ENCODE data around the gene ANXA4. TPM values are rescaled to one million over a fixed set of nuclear protein-coding genes. Genes with fewer than 3 reads are reported as not detected.
A peak's percentile ranks its signal among the peaks of the same experiment; 100 is the strongest.

The ANXA4 gene
- total RNA-seq, 1 experiment from 2014 or later, result 82.9 TPM

DNA sequence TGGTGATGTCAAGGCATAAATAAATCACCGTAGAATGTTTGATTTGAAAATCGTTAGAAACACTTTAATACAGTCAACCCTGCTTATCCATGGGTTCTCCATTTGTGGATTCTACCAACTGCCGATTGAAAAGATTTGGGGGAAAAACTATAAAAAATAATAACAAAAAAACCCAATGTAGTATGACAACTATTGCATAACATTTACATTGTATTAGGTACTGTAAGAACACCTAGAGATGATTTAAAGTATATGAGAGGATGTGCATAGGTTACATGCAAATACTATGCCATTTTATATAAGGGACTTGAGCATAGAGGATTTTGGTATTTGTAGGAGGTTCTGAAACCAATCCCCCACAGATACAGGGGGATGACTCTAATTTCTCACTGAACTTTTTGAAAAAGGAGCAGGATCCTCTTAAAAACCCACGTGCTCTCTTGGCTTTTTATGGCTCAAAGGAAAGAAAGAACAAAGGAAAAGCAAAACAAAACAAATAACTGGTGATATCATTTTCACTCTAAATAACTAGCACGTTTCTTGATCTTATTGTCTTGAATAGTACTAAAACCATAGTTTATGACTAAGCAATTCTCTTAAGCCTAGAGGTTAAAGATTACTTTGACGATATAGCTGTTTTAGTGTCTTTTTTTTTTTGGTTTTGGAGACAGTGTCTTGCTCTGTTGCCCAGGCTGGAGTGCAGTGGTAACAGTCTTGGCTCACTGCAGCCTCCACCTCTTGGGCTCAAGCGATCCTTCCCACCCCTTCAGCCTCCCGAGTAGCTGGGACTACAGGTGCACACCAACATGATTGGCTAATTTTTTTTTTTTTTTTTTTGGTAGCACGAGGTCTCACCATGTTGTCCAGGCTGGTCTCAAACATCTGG, 104.5 kb downstream of the ANXA4 start:
- DNase-seq, result no peak
- ChIA-PET POLR2A (ENCODE audit: unreplicated experiment) (no interaction called here), CTCF (no interaction called here)
- no TSS peak for BruUV-seq (replicated peaks)
- Histone ChIP-seq H3K36me3 (ENCODE audit: low read depth) (peaks cover 13% of the 10 kb centered on the region; the same call in 1 of the 2 replicates), H3K27ac (no peak overlapping the region), H3K4me2 (no peak overlapping the region), H3K9me2 (ENCODE audit: insufficient read depth) (no peaks in the 10 kb centered on the region), H3K27me3 (ENCODE audit: insufficient read depth, low read depth) (no peaks in the 10 kb centered on the region), H3K4me3 (no peak overlapping the region), H4K20me1 (ENCODE audit: insufficient read depth) (no peaks in the 10 kb centered on the region), H2AFZ (no peak overlapping the region), H3K79me2 (ENCODE audit: low read depth) (no peaks in the 10 kb centered on the region), H3F3A (ENCODE audit: insufficient read depth, low read depth) (peaks cover 6% of the 10 kb centered on the region; the same call in 1 of the 2 replicates), H3K9me3 (ENCODE audit: insufficient read depth, low read depth) (no peaks in the 10 kb centered on the region), H3K4me1 (replicated peaks; ENCODE audit: insufficient read depth) (peaks cover 9% of the 10 kb centered on the region)
- intact Hi-C loops (cut with micrococcal nuclease; ENCODE audit: unreplicated experiment), result no loop called here
- TF ChIP-seq, protein P1, sequence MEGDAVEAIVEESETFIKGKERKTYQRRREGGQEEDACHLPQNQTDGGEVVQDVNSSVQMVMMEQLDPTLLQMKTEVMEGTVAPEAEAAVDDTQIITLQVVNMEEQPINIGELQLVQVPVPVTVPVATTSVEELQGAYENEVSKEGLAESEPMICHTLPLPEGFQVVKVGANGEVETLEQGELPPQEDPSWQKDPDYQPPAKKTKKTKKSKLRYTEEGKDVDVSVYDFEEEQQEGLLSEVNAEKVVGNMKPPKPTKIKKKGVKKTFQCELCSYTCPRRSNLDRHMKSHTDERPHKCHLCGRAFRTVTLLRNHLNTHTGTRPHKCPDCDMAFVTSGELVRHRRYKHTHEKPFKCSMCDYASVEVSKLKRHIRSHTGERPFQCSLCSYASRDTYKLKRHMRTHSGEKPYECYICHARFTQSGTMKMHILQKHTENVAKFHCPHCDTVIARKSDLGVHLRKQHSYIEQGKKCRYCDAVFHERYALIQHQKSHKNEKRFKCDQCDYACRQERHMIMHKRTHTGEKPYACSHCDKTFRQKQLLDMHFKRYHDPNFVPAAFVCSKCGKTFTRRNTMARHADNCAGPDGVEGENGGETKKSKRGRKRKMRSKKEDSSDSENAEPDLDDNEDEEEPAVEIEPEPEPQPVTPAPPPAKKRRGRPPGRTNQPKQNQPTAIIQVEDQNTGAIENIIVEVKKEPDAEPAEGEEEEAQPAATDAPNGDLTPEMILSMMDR (conservative IDR thresholded peaks at IDR 0.05), result no peak
- TF ChIP-seq EZH2 (IDR thresholded peaks at IDR 0.05; ENCODE audit: low read depth), result no peak

DNA sequence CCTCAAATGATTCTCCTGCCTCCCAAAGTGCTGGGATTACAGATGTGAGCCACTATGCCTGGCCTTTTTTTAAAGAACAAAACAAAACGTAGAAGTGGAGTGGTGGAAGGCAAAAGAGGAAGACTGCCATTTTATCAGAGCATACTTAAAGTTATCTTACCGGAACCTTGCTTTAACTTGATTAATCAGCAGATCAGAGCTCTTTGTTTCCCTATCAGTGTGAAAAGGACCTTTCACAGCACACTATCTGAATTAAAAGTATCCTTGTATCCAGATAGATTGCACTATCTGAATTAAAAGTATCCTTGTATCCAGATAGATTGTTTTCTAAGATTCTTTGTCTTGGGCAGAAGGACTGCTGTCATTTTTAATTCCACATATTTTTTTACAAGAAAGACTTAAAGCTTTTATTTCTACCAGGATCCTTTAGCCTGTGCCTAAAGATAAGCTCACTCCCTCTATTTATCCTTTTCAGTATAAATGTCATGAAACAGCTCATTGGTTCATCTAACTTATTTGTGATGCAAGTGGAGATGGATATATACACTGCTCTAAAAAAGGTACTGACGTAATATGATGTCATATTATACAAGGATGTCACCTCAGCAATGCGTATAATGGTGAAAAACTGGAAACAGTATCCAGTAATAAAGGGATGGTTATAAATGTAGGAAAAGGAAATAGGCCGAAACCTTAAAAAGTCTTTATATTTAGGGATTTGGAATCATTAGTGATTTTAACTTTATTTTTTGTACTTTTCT, 105.3 kb downstream of the ANXA4 start:
- Histone ChIP-seq H3K4me1 (replicated peaks; ENCODE audit: insufficient read depth) (peaks cover 9% of the 10 kb centered on the region), H2AFZ (no peak overlapping the region), H3F3A (ENCODE audit: insufficient read depth, low read depth) (peaks cover 6% of the 10 kb centered on the region; the same call in 1 of the 2 replicates), H3K4me2 (no peak overlapping the region), H4K20me1 (ENCODE audit: insufficient read depth) (no peaks in the 10 kb centered on the region), H3K9me3 (ENCODE audit: insufficient read depth, low read depth) (no peaks in the 10 kb centered on the region), H3K79me2 (ENCODE audit: low read depth) (no peaks in the 10 kb centered on the region), H3K27ac (no peak overlapping the region), H3K36me3 (ENCODE audit: low read depth) (peaks cover 14% of the 10 kb centered on the region; the same call in 1 of the 2 replicates), H3K9me2 (ENCODE audit: insufficient read depth) (no peaks in the 10 kb centered on the region), H3K4me3 (no peak overlapping the region), H3K27me3 (ENCODE audit: insufficient read depth, low read depth) (no peaks in the 10 kb centered on the region)
- CTCF ChIA-PET, result interaction anchor here (0.7 kb wide), 1 partner anchor 104 kb away, joined by 3 read pairs; no protein-coding TSS in a partner anchor
- TF ChIP-seq, protein P1 (conservative IDR thresholded peaks at IDR 0.05), result no peak
- TF ChIP-seq EZH2 (IDR thresholded peaks at IDR 0.05; ENCODE audit: low read depth), result no peak
- intact Hi-C loops (cut with micrococcal nuclease; ENCODE audit: unreplicated experiment), result no loop called here
- no peak for DNase-seq
- POLR2A ChIA-PET (ENCODE audit: unreplicated experiment), result interaction anchor here (0.6 kb wide), 1 partner anchor 17 kb away, joined by 7 read pairs; no protein-coding TSS in a partner anchor
- BruUV-seq (replicated peaks), result no TSS peak

DNA sequence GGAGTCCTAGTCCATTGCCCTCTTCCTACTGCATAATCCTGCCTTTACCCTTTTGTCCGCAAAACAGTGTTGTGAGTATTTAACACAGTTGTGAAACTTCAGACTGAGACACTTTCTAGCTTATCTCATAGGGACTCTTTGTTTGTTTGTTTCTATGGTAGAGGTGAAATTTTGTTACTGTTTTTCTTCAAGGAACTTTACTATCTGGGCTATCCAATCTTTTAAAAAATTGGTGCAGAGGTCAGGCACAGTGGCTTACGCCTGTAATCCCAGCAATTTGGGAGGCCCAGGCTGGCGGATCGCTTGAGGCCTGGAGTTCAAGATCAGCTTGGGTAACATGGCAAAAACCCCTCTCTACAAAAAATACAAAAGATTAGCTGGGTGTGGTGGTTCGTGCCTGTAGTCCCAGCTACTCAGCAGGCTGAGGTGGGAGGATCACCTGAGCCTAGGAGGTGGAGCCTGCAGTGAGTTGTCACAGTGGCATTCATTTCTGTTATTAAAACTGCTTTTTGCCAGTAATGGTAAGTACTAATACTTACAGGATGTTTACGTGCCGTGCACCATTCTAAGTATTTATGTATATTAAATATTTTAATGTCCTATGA, 106.4 kb downstream of the ANXA4 start:
- peak overlapping the region; percentile 39; the same call in 1 of the 2 replicates for H3K27ac ChIP-seq
- no peaks in the 10 kb centered on the region for H3K9me2 ChIP-seq (ENCODE audit: insufficient read depth)
- H3K79me2 ChIP-seq (ENCODE audit: low read depth), result no peaks in the 10 kb centered on the region
- H3K9me3 ChIP-seq (ENCODE audit: insufficient read depth, low read depth), result no peaks in the 10 kb centered on the region
- peak; percentile 32 to 46 for DNase-seq
- H4K20me1 ChIP-seq (ENCODE audit: insufficient read depth), result no peaks in the 10 kb centered on the region
- no peak overlapping the region for H3K4me3 ChIP-seq
- H3F3A ChIP-seq (ENCODE audit: insufficient read depth, low read depth), result peaks cover 5% of the 10 kb centered on the region; the same call in 1 of the 2 replicates
- H2AFZ ChIP-seq, result no peak overlapping the region
- H3K27me3 ChIP-seq (ENCODE audit: insufficient read depth, low read depth), result no peaks in the 10 kb centered on the region
- H3K4me2 ChIP-seq, result no peak overlapping the region
- peaks cover 14% of the 10 kb centered on the region; the same call in 1 of the 2 replicates for H3K36me3 ChIP-seq (ENCODE audit: low read depth)
- ChIA-PET POLR2A (ENCODE audit: unreplicated experiment) (interaction anchor here (0.6 kb wide), 1 partner anchor 18 kb away, joined by 7 read pairs; no protein-coding TSS in a partner anchor), CTCF (interaction anchor here (1.1 kb wide), 1 partner anchor 123 kb away, joined by 3 read pairs; no protein-coding TSS in a partner anchor)
- TF ChIP-seq, protein P1 (conservative IDR thresholded peaks at IDR 0.05), result no peak
- no peak for TF ChIP-seq EZH2 (IDR thresholded peaks at IDR 0.05; ENCODE audit: low read depth)
- H3K4me1 ChIP-seq (replicated peaks; ENCODE audit: insufficient read depth), result peaks cover 9% of the 10 kb centered on the region
- BruUV-seq (replicated peaks), result no TSS peak
- intact Hi-C loops (cut with micrococcal nuclease; ENCODE audit: unreplicated experiment), result no loop called here
